GM18868 (cell line): ENCODE measurements around the gene COMP.

Source experiments
- ATAC-seq: cut with Tn5 transposase; IDR thresholded peaks from one replicate; pipeline ENCODE4 v1.9.1; 2021; ENCODE audit warnings: mild to moderate bottlenecking, moderate library complexity; ENCODE audit not compliant: unreplicated experiment

The COMP gene

GRCh38 chr19:18783958-18784785 lies 6.9 kb downstream of the COMP start:
- no peak for ATAC-seq

GRCh38 chr19:18782559-18783225 lies 8.4 kb downstream of the COMP start:
- ATAC-seq = no peak

- ATAC-seq = no peak
Measured at GRCh38 chr19:18781885-18782527, 9.1 kb downstream of the COMP start.

- ATAC-seq = no peak
Measured at GRCh38 chr19:18781047-18781600, 10.0 kb downstream of the COMP start.

GRCh38 chr19:18780631-18781030 lies 10.5 kb downstream of the COMP start:
- ATAC-seq = no peak

- no peak for ATAC-seq
Measured at GRCh38 chr19:18780081-18780480, 11.0 kb downstream of the COMP start.

- ATAC-seq = no peak
Measured at GRCh38 chr19:18778826-18779495, 12.1 kb downstream of the COMP start.

- no peak for ATAC-seq
Measured at GRCh38 chr19:18778076-18778389, 13.1 kb downstream of the COMP start.

GRCh38 chr19:18777301-18778075 lies 13.6 kb downstream of the COMP start:
- no peak for ATAC-seq

GRCh38 chr19:18776736-18777135 lies 14.4 kb downstream of the COMP start:
- ATAC-seq = no peak

- no peak for ATAC-seq
Measured at GRCh38 chr19:18776288-18776594, 14.9 kb downstream of the COMP start.

- no peak for ATAC-seq
Measured at GRCh38 chr19:18775586-18776287, 15.4 kb downstream of the COMP start.

- ATAC-seq = no peak
Measured at GRCh38 chr19:18774782-18775444, 16.2 kb downstream of the COMP start.

- no peak for ATAC-seq
Measured at GRCh38 chr19:18774107-18774506, 17.0 kb downstream of the COMP start.

GRCh38 chr19:18773682-18774081 lies 17.4 kb downstream of the COMP start:
- ATAC-seq = no peak

GRCh38 chr19:18772620-18773587 lies 18.2 kb downstream of the COMP start:
- no peak for ATAC-seq

GRCh38 chr19:18771328-18772242 lies 19.5 kb downstream of the COMP start:
- ATAC-seq = no peak
